HT1080 (cell line): Measurements from ENCODE around the gene ABCC11. TPM values are rescaled to one million over a fixed set of nuclear protein-coding genes. Genes with fewer than 3 reads are reported as not detected.

Experiments
- DNase-seq: peaks from one replicate; pipeline ENCODE4 v3.0.0-alpha.2; 2015; ENCODE audit warnings: low read depth
- total RNA-seq: library from RNA; depleted of rRNA; stranded (reverse); fragments of >200 nt; shearing (Covaris generic); gene quantifications from 2 replicates; pipeline ENCODE4 v1.2.3, GENCODE V29; 2014; rRNA removed

The ABCC11 gene
- total RNA-seq, 1 experiment from 2014 or later, result not detected

- DNase-seq, result no peak
Observed at GRCh38 chr16:48133455-48134211, 113.7 kb downstream of the ABCC11 start.

- DNase-seq, result no peak
Observed at GRCh38 chr16:48132696-48133095, 114.6 kb downstream of the ABCC11 start.

- no peak for DNase-seq
Observed at GRCh38 chr16:48131201-48131935, 116.0 kb downstream of the ABCC11 start.

- DNase-seq, result no peak
Observed at GRCh38 chr16:48129926-48130325, 117.4 kb downstream of the ABCC11 start.

- DNase-seq, result no peak
Observed at GRCh38 chr16:48128769-48129168, 118.6 kb downstream of the ABCC11 start.

GRCh38 chr16:48126801-48127644 lies 120.3 kb downstream of the ABCC11 start:
- DNase-seq, result peak; percentile 100

- peak; percentile 18 for DNase-seq
Observed at GRCh38 chr16:48125888-48126287, 121.5 kb downstream of the ABCC11 start.

GRCh38 chr16:48124266-48124665 lies 123.1 kb downstream of the ABCC11 start:
- DNase-seq, result no peak

GRCh38 chr16:48123104-48123788 lies 124.1 kb downstream of the ABCC11 start:
- DNase-seq, result peak; percentile 99

GRCh38 chr16:48121276-48121675 lies 126.1 kb downstream of the ABCC11 start:
- no peak for DNase-seq

GRCh38 chr16:48118841-48119240 lies 128.5 kb downstream of the ABCC11 start:
- DNase-seq, result no peak

GRCh38 chr16:48117217-48118105 lies 129.9 kb downstream of the ABCC11 start:
- peak; percentile 52 for DNase-seq

Other genes starting within 250 kb of the ABCC11 start
- gene ABCC12, start 91.5 kb downstream of the ABCC11 start, total RNA-seq, result not detected in 2 replicates
- 19.5 and 20.9 TPM in 2 replicates for gene LONP2, start 3.2 kb downstream of the ABCC11 start, total RNA-seq
- 15.5 and 16.3 TPM in 2 replicates for gene SIAH1, start 137.9 kb upstream of the ABCC11 start, total RNA-seq